KMS-11 (cell line): ENCODE data around the gene LSM7.

Source experiments
- H2AFZ ChIP-seq: fragments of 200-600 bp; sonication (generic); 2 replicates; pipeline ENCODE4 v1.6.1; 2016; ENCODE audit warnings: antibody characterized with exemption, mixed run types, low read depth
- H3K27ac ChIP-seq: fragments of 200-600 bp; sonication (generic); 2 replicates; pipeline ENCODE4 v1.6.1; 2016; ENCODE audit warnings: mild to moderate bottlenecking, mixed run types
- H3K27me3 ChIP-seq: fragments of 200-600 bp; sonication (generic); 2 replicates; pipeline ENCODE4 v1.6.1; 2017; ENCODE audit warnings: mild to moderate bottlenecking, low read depth, mixed run types, moderate library complexity; ENCODE audit not compliant: insufficient read depth
- H3K36me3 ChIP-seq: fragments of 200-600 bp; sonication (generic); 2 replicates; pipeline ENCODE4 v1.6.1; 2017; ENCODE audit warnings: mild to moderate bottlenecking, mixed run types; ENCODE audit not compliant: insufficient read depth
- H3K4me1 ChIP-seq: fragments of 200-600 bp; sonication (generic); 2 replicates; pipeline ENCODE4 v1.6.1; 2016; ENCODE audit warnings: mild to moderate bottlenecking, low read depth, mixed run types; ENCODE audit not compliant: poor library complexity, severe bottlenecking
- H3K4me2 ChIP-seq: fragments of 200-600 bp; sonication (generic); 2 replicates; pipeline ENCODE4 v1.7.0; 2016; ENCODE audit warnings: mild to moderate bottlenecking, mixed run types
- H3K4me3 ChIP-seq: fragments of 200-600 bp; sonication (generic); IDR thresholded peaks from 2 replicates; pipeline ENCODE4 v1.6.1; 2017; ENCODE audit warnings: low read depth, low read length, mixed read lengths; ENCODE audit not compliant: insufficient read depth
- H3K79me2 ChIP-seq: fragments of 200-600 bp; sonication (generic); 2 replicates; pipeline ENCODE4 v1.6.1; 2016; ENCODE audit warnings: low read depth, mixed run types; ENCODE audit not compliant: insufficient read depth
- H3K9ac ChIP-seq: fragments of 200-600 bp; sonication (generic); 2 replicates; pipeline ENCODE4 v1.6.1; 2016; ENCODE audit warnings: mild to moderate bottlenecking, mixed run types
- H4K20me1 ChIP-seq: fragments of 200-600 bp; sonication (generic); 2 replicates; pipeline ENCODE4 v1.6.1; 2016; ENCODE audit warnings: mild to moderate bottlenecking, mixed run types; ENCODE audit not compliant: insufficient read depth
- CTCF ChIP-seq: fragments of 200-600 bp; sonication (generic); conservative IDR thresholded peaks from 2 replicates; pipeline ENCODE4 v1.6.1; 2017; ENCODE audit warnings: low read depth, mild to moderate bottlenecking, antibody characterized with exemption, low read length, moderate library complexity, mixed read lengths

LSM7 gene

GRCh38 chr19:2305452-2306280 is 22.7 kb downstream of the LSM7 start:
- no peaks in the 10 kb centered on the region for H3K36me3 ChIP-seq
- H2AFZ ChIP-seq = no peak overlapping the region
- no peak overlapping the region for H3K27ac ChIP-seq
- peaks cover 22% of the 10 kb centered on the region; the same call in 1 of the 2 replicates for H3K27me3 ChIP-seq
- no peak for TF ChIP-seq CTCF
- no peak overlapping the region for H3K4me3 ChIP-seq
- H4K20me1 ChIP-seq = no peaks in the 10 kb centered on the region
- no peaks in the 10 kb centered on the region for H3K79me2 ChIP-seq
- H3K4me1 ChIP-seq = peaks cover 6% of the 10 kb centered on the region
- H3K4me2 ChIP-seq = no peak overlapping the region
- H3K9ac ChIP-seq = no peak overlapping the region

GRCh38 chr19:2303211-2303798 is 25.1 kb downstream of the LSM7 start:
- no peak overlapping the region for H3K4me2 ChIP-seq

GRCh38 chr19:2302319-2303210 is 25.8 kb downstream of the LSM7 start:
- no peak overlapping the region for H3K4me2 ChIP-seq
- peaks cover 13% of the 10 kb centered on the region; the same call in 1 of the 2 replicates for H3K27me3 ChIP-seq
- no peaks in the 10 kb centered on the region for H3K36me3 ChIP-seq
- no peaks in the 10 kb centered on the region for H3K79me2 ChIP-seq
- H3K9ac ChIP-seq = no peak overlapping the region
- H2AFZ ChIP-seq = no peak overlapping the region
- no peak overlapping the region for H3K4me3 ChIP-seq
- no peaks in the 10 kb centered on the region for H3K4me1 ChIP-seq
- TF ChIP-seq CTCF = no peak
- no peak overlapping the region for H3K27ac ChIP-seq
- no peaks in the 10 kb centered on the region for H4K20me1 ChIP-seq

More at GRCh38 chr19:2303211-2303798, 25.1 kb downstream of the LSM7 start:
- Histone ChIP-seq H2AFZ (no peak overlapping the region), H3K36me3 (no peaks in the 10 kb centered on the region), H3K27me3 (peaks cover 14% of the 10 kb centered on the region; the same call in 1 of the 2 replicates), H3K27ac (no peak overlapping the region), H4K20me1 (no peaks in the 10 kb centered on the region), H3K79me2 (no peaks in the 10 kb centered on the region), H3K4me1 (no peaks in the 10 kb centered on the region), H3K4me3 (no peak overlapping the region), H3K9ac (no peak overlapping the region)
- no peak for TF ChIP-seq CTCF

GRCh38 chr19:2300533-2300932 is 27.9 kb downstream of the LSM7 start:
- H4K20me1 ChIP-seq = no peaks in the 10 kb centered on the region
- no peak overlapping the region for H3K27ac ChIP-seq
- H2AFZ ChIP-seq = no peak overlapping the region
- H3K4me2 ChIP-seq = no peak overlapping the region
- H3K4me1 ChIP-seq = no peaks in the 10 kb centered on the region
- no peaks in the 10 kb centered on the region for H3K79me2 ChIP-seq
- no peaks in the 10 kb centered on the region for H3K36me3 ChIP-seq
- no peak overlapping the region for H3K4me3 ChIP-seq
- no peak for TF ChIP-seq CTCF
- no peaks in the 10 kb centered on the region; the same call in 1 of the 2 replicates for H3K27me3 ChIP-seq
- no peak overlapping the region for H3K9ac ChIP-seq
